DMS79 treated with DMSO at 0.1 percent for 48 hours (cell line): Measurements from ENCODE around the gene GLE1.
"Not testable (repeated sequence)": the region's sequence is repeated elsewhere in the genome, so short reads cannot be mapped to it uniquely, and the experiment has no call there.

Source experiments
- DNase-seq: peaks from one replicate; lab custom pipeline; 2025; lab: John Stamatoyannopoulos, UW

GLE1 gene

DNA sequence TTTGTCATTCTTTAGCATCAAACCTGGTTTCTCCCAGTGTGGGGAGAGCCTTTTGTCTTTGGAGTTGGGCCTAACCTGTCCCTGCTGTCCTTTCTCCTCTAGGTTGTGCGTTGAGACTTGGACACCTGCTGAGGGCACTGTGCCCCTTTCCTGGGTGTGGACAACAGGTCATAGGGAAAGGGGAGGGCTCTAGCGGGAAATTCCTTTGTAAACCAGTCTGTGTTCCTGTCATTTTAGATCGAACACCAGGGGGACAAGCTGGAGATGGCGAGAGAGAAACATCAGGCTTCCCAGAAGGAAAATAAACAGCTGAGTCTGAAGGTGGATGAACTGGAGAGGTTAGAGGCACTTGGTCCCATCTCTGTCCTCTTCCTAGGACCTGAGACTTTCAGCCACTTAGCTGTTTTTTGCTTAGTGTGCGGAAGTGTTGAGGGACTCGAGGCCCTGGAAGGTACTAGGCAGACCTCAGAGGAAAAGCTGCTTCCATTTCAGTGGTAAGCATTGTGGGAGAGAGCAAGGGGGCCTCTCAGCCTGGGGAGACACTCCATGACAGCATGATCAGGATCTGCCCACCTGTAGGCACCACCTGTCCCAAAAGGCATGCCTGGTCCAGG, 8.6 kb upstream of the GLE1 start:
- DNase-seq, result no peak

GRCh38 chr9:128497824-128498610, 6.5 kb upstream of the GLE1 start:
- no peak for DNase-seq

- DNase-seq, result no peak
Observed at GRCh38 chr9:128498911-128499310, 5.6 kb upstream of the GLE1 start.

DNA sequence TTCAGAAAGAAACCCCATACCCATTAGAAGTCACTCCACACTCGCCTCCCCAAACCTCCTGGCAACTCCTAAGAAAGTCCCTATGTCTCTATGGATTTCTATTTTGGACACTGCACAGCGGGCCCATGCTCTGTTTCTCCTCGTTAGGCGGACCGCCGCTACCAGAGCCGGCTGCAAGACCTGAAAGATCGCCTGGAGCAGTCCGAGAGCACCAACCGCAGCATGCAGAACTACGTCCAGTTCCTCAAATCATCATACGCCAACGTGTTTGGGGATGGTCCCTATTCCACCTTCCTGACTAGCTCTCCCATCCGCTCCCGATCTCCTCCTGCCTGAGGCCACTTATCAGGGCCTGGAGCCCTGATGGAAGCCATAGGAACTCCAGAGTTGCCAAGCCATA, 4.6 kb upstream of the GLE1 start:
- no peak for DNase-seq

DNA sequence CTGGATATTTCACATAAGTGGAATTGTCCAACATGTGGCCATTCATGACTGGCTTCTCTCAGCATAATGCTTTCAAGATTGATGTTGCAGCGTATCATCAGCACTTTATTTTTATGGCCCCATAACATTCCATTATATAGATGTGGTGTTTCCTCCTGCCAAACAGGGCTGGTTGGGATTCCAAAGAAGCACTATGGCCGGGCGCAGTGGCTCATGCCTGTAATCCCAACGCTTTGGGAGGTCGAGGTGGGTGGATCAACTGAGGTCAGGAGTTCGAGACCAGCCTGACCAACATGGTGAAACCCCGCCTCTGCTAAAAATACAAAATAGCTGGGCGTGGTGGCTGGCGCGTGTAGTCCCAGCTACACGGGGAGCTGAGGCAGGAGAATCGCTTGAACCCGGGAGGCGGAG, 1.1 kb upstream of the GLE1 start:
- DNase-seq, result not testable (repeated sequence)

DNA sequence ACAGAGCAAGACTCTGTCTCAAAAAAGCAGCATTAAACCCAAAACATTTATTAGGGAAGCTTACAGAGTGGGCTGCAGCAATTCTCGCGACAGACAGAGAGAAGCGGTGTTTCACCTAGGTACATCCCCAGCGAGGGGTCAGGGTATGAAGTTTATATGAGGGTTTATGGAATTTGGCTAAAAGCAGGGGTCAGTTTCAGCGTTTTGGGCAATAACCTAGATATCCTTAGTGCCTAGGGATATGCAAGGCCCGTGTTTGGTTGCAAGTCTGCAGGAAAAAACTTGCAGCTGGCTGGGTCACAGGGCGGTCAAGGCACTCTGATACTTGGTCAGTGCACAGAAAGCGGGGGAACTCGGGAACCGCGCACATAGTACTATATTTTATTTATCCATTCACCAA, 649 bp upstream of the GLE1 start:
- DNase-seq, result no peak

DNA sequence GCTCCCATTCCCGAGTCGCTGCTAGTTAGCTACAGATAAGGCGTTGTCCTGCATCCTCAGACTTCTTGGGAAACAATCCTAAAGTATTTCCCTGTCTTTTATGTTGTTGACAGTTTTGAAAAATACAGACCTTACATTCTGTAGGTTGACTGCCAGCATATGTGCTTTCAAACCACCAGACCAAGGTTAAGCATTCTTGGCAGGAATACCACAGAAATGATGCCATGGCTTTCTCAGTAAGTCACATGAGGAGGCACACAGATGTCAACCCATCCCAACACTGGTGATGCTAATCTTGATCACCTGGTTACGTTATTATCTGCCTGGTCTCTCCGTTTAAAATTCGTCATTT, 871 bp downstream of the GLE1 start:
- no peak for DNase-seq

- not testable (repeated sequence) for DNase-seq
Observed at GRCh38 chr9:128505906-128506305, 1.4 kb downstream of the GLE1 start.

DNA sequence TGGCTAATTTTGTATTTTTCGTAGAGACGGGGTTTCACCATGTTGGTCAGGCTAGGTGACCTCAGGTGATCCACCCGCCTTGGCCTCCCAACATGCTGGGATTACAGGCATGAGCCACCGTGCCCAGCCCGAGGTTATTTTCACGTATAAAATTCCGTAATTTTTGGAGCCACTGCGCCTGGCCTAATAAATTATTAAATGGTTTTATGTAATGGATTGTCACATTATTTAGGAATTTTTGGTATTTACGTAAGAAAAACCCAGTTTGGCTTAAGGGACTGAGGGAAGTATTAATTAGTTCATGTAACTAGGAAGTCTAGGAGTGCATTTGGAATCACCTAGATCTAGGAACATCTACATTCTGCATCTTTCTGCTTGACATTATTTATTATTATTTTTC, 8.3 kb downstream of the GLE1 start:
- DNase-seq, result no peak

- DNase-seq, result no peak
Observed at GRCh38 chr9:128521956-128522355, 17.4 kb downstream of the GLE1 start.

DNA sequence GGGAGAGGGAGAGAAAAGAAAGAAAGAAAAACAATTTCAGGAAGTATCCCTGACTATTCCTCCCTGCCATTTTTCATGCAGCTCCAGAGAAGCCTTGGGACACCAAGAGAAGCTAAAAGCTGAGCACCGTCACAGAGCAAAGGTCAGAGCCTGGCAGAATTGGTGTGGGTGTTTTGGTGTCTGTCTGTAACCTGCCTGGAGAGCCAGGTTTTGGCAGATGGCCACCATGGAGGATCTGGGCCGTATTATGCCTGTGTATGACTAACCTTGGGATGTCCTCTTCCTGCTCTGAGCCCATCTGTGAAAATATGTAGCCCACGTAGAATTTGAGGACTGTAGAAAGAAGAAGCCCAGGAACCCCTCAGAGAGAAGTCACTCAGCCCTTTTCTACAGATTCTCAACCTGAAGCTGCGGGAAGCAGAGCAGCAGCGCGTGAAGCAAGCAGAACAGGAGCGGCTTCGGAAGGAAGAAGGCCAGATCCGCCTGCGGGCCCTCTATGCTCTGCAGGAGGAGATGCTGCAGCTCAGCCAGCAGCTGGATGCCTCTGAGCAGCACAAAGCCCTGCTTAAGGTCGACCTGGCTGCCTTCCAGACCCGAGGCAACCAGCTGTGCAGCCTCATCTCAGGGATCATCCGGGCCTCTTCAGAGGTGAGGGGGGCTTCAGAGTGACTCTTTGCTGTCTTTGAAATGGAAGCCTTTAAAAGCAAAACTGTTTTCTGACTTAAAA, 18.8 kb downstream of the GLE1 start:
- peak; percentile 85 for DNase-seq

DNA sequence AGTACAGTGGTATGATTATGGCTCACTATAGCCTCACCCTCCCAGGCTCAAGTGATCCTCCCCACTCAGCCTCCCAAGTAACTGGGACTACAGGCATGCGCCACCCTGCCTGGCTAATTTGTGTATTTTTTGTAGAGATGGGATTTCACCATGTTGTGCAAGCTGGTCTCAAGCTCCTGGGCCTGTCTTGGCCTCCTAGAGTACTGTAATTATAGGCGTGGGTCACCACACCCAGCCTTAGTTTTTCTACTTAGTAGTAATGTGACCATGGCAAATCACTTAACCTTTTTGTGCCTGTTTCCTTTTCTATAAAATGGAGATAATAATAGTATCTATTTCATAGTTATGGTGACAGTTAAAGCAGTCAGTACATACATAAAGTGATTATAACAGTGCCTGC, 22.2 kb downstream of the GLE1 start:
- DNase-seq, result no peak

GRCh38 chr9:128528445-128529160, 24.1 kb downstream of the GLE1 start:
- DNase-seq, result no peak

DNA sequence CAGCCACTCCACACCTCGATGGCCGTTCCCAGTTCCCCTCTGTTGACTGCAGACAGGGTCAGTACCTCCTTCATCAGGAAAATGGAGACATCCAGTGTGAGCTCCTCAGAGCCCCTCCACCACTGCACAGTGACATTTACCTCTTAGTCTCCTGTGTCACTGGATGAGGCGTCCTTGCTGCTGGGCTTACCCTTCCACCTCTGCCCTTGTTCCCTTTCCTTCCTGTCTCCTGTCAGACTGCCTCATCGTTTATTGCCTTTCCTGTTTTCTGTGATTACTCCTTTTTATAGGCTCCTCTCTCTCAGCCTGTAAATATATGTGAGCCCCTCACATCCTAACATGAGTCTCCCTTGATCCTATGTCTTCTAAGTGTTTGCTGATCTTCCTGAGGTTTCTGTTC, 24.7 kb downstream of the GLE1 start:
- DNase-seq, result no peak

GRCh38 chr9:128532581-128532980, 28.1 kb downstream of the GLE1 start:
- no peak for DNase-seq

GRCh38 chr9:128540634-128541360, 36.3 kb downstream of the GLE1 start:
- no peak for DNase-seq

- no peak for DNase-seq
Observed at GRCh38 chr9:128546504-128546903, 42.0 kb downstream of the GLE1 start.

GRCh38 chr9:128548876-128549275, 44.4 kb downstream of the GLE1 start:
- no peak for DNase-seq

GRCh38 chr9:128550226-128550625, 45.7 kb downstream of the GLE1 start:
- no peak for DNase-seq

GRCh38 chr9:128550770-128551656, 46.5 kb downstream of the GLE1 start:
- DNase-seq, result peak; percentile 19

DNA sequence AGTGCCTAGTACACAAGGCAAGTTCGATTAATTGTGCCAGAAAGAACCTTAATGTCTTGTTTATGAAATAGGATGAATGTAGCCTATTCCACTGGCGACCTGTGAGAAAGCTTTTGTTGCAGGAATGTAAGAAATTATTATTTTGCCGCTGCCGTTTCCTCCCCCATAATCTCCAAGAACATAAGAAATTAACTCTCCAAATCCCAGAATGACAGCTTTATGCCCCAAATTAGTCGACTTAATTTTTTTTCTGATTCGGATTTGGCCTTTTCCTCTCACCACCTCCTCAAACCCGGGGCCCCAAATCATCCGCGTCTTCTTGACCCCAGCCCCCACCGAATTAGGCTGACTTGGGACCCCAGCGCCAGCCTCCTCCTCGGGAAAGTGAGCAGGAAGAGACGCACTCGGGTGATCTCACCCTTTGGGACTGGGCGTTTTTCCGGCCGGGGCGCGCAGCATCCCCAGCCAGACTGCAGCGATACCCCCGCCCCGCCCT, 47.2 kb downstream of the GLE1 start:
- DNase-seq, result no peak
